GM06990 (cell line): ENCODE data around the gene TTBK1.

Experiments
- DNase-seq: peaks from one replicate; pipeline ENCODE4 v3.0.0-alpha.2; 2011; ENCODE audit not compliant: insufficient read length; ENCODE audit errors: extremely low read depth
- H3K27me3 ChIP-seq: replicated peaks from 2 replicates; pipeline ENCODE4 v1.6.0; 2011; ENCODE audit warnings: low read length; ENCODE audit not compliant: control insufficient read depth, insufficient read depth
- H3K36me3 ChIP-seq: 2 replicates; pipeline ENCODE4 v1.5.1; 2011; ENCODE audit warnings: low read length; ENCODE audit not compliant: control insufficient read depth, insufficient read depth
- H3K4me3 ChIP-seq: replicated peaks from 2 replicates; pipeline ENCODE4 v1.5.1; 2011; ENCODE audit warnings: low read depth, mild to moderate bottlenecking, control low read depth, low read length
- CTCF ChIP-seq: IDR thresholded peaks from 2 replicates; pipeline ENCODE4 v1.5.1; 2011; ENCODE audit warnings: low read length, control low read depth, mild to moderate bottlenecking, inconsistent platforms; ENCODE audit not compliant: insufficient read depth, poor library complexity, severe bottlenecking

Gene TTBK1

GRCh38 chr6:43242908-43243663, at the start of gene TTBK1:
Gene TTBK1 (plus strand): TSS chr6:43243481. CDS start chr6:43246661, 3,180 bp downstream.
- no peak for TF ChIP-seq CTCF
- no peak within 1 kb of the TSS for H3K4me3 ChIP-seq
- H3K36me3 ChIP-seq = no peaks in the 10 kb centered on the region
- peaks cover 2% of the 10 kb centered on the region for H3K27me3 ChIP-seq
- no peak for DNase-seq

DNA sequence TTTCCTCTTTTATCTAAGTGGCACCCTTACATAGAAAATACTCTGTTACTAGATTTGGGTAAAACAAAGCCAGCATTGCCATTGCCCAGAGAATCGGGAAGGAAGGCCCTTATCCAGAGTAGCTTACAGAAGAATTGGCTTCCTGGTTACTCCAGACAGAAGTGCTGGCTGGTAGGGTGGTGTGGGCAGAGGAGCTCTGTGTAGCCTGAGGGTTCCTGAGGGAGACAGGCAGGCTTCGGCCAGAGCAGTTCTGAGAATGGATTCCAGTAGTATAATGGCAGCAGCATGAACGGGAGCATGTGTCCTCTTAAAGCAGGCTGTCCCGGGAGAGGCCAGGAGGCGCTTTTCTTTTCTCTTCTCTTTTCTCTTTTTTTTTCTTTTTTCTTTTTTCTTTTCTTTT, 49.4 kb upstream of the TTBK1 start:
- no peak for DNase-seq
- Histone ChIP-seq H3K36me3 (peaks cover 22% of the 10 kb centered on the region), H3K4me3 (no peak overlapping the region), H3K27me3 (no peaks in the 10 kb centered on the region)
- no peak for TF ChIP-seq CTCF

- DNase-seq = no peak
- Histone ChIP-seq H3K27me3 (no peaks in the 10 kb centered on the region), H3K4me3 (no peak overlapping the region), H3K36me3 (peaks cover 33% of the 10 kb centered on the region)
- no peak for TF ChIP-seq CTCF
These were observed 46.9 kb upstream of the TTBK1 start for GRCh38 chr6:43196337-43196736.

- no peak for DNase-seq
- H3K36me3 ChIP-seq = peaks cover 38% of the 10 kb centered on the region
- H3K4me3 ChIP-seq = no peak overlapping the region
- no peaks in the 10 kb centered on the region for H3K27me3 ChIP-seq
- TF ChIP-seq CTCF = no peak
These were observed 43.4 kb upstream of the TTBK1 start for GRCh38 chr6:43199912-43200311.

- no peak for DNase-seq
- H3K27me3 ChIP-seq = no peaks in the 10 kb centered on the region
- H3K36me3 ChIP-seq = peaks cover 39% of the 10 kb centered on the region
- no peak for TF ChIP-seq CTCF
- no peak overlapping the region for H3K4me3 ChIP-seq
These were observed 42.7 kb upstream of the TTBK1 start for GRCh38 chr6:43200541-43200940.
